AG04450 (cell line): ENCODE results near the gene HOXA11. TPM values are rescaled to one million over a fixed set of nuclear protein-coding genes. Genes with fewer than 3 reads are reported as not detected.

Source experiments
- CTCF ChIA-PET: fragments of 300-600, 350-600 bp; formaldehyde crosslinking; extraction: SDS; loops from one replicate; lab custom pipeline; 2022; ENCODE audit warnings: antibody characterized with exemption, inconsistent platforms; lab: Charles Lee
- POLR2A ChIA-PET: fragments of 350-600 bp; formaldehyde crosslinking; extraction: SDS; loops from one replicate; lab custom pipeline; 2021; ENCODE audit warnings: antibody characterized with exemption, inconsistent platforms; lab: Yijun Ruan, JAX
- DNase-seq: peaks from one replicate; pipeline ENCODE4 v3.0.0-alpha.2; 2011; ENCODE audit warnings: low read depth, low spot score
- H3K27ac ChIP-seq: one replicate; pipeline ENCODE4 v1.5.1; 2012; ENCODE audit warnings: low read depth, low read length, control low read depth
- H3K27me3 ChIP-seq: one replicate; pipeline ENCODE4 v1.6.0; 2012; ENCODE audit warnings: low read length; ENCODE audit not compliant: control insufficient read depth, insufficient read depth
- H3K4me3 ChIP-seq: 2 replicates; pipeline ENCODE4 v1.5.1; 2011; ENCODE audit warnings: mild to moderate bottlenecking, low read depth, low read length, control low read depth
- H3K9me3 ChIP-seq: 2 replicates; pipeline ENCODE4 v1.5.1; 2012; ENCODE audit warnings: low read length; ENCODE audit not compliant: control insufficient read depth, insufficient read depth
- polyA plus RNA-seq: library from polyadenylated mRNA; depleted of rRNA; stranded (reverse); fragments of >200 nt; gene quantifications from 2 replicates; pipeline ENCODE4 v1.2.3, GENCODE V29; 2011
- TF ChIP-seq, protein P1 (sequence below): IDR thresholded peaks from 2 replicates; pipeline ENCODE4 v1.5.1; 2011; ENCODE audit warnings: low read depth, low read length, control low read depth, inconsistent platforms

Gene HOXA11
- polyA plus RNA-seq, 1 experiment: 0.04 TPM

DNA sequence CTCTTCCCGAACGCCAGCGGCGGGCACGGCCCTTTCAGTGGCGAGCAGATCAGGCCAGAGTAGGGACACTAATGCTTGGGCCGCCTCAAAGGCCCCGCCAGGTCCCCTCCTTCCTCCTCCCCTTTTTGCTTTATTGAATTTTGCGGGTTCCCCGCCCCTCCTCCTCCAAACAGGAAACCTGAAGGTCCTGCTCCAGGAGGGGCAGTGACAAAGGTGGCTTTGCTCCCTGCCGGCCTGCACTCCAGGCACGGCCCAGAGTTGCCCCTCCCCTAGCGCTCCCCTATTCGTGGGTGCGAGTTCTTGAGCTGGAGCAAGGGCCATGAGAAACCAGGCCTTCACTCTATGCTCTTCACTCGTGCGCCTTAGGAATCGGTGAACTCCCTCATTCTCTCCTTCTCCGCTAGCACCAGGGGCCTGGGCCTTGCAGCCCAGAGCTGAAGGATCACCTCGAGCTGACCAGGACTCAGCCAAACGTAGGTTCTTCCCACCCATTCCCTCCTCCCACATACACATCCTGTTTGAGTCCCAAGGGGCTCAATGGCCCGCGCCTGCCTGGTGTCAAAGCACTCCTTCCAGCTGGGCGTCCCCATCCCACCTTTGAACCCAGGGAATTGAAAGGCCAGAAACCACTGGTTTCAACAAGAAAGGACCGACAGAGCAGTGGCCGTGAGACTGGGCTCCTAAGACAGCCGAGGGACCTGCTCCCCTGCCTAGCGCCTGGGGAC, 36.8 kb downstream of the HOXA11 start:
- peak overlapping the region; percentile 73 for H3K4me3 ChIP-seq

DNA sequence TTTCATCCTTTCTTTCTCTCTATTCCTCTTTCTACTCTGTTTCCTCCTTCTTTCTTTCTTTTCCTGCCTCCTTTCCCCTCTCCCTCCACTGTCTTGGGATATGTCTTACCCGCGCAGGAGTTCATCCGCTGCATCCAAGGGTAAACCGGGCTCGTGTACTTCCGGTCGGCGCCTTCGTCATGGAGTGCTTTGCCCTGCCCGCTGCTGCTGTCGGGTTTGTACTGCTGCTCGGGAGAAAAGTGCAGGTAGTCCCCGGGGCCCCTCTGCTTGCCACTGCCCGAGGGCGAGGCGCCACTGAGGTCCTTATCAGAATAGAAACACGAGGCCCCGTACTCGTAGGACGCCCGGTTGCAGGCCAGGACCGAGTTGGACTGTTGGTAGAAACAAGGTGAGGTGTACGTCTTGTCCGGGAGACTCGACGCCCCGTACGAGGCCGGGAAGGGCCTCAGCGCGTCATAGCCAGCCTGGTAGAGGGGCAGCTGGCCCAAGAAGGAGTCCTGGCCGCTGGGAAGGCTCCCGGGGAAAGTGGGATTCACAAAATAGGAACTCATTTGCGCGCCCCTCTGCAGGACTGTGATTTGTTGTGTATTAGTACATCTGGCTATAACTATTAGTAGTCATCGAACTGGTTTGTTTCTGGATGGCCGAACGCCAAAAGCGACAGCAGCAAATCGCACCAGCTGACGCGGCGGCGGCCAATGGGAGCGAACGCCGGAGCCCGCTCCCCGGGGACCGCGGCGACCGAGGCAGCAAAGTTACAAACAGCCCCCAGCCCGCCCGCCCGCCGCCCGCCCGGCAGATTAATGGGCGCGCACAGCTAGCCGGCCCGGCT, 37.6 kb downstream of the HOXA11 start, which contains the start of gene HOXA6:
HOXA6 (minus strand) TSS at position 576 of the 832 bp plus-strand sequence; CDS start at position 551, 25 bp downstream.
- POLR2A ChIA-PET: interaction anchor here (1.0 kb wide), 1 partner anchor 8 kb away, joined by 3 read pairs; no protein-coding TSS in a partner anchor
- H3K4me3 ChIP-seq: peak within 1 kb of the TSS; percentile 73

More for the DNA sequence above, 36.8 kb downstream of the HOXA11 start:
- Histone ChIP-seq H3K27ac (peak overlapping the region; percentile 90), H3K9me3 (peaks cover 2% of the 10 kb centered on the region; the same call in 1 of the 2 replicates), H3K27me3 (no peaks in the 10 kb centered on the region)
- TF ChIP-seq, protein P1, sequence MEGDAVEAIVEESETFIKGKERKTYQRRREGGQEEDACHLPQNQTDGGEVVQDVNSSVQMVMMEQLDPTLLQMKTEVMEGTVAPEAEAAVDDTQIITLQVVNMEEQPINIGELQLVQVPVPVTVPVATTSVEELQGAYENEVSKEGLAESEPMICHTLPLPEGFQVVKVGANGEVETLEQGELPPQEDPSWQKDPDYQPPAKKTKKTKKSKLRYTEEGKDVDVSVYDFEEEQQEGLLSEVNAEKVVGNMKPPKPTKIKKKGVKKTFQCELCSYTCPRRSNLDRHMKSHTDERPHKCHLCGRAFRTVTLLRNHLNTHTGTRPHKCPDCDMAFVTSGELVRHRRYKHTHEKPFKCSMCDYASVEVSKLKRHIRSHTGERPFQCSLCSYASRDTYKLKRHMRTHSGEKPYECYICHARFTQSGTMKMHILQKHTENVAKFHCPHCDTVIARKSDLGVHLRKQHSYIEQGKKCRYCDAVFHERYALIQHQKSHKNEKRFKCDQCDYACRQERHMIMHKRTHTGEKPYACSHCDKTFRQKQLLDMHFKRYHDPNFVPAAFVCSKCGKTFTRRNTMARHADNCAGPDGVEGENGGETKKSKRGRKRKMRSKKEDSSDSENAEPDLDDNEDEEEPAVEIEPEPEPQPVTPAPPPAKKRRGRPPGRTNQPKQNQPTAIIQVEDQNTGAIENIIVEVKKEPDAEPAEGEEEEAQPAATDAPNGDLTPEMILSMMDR: no peak
- DNase-seq: no peak
- ChIA-PET CTCF (interaction anchor here (0.6 to 5.6 kb wide), 7 partner anchors 9 to 779 kb away, joined by 3 to 24 read pairs (median 8); partner anchors contain the start of gene HOXA7), POLR2A (interaction anchor here (1.0 kb wide), 1 partner anchor 9 kb away, joined by 3 read pairs; no protein-coding TSS in a partner anchor)

DNA sequence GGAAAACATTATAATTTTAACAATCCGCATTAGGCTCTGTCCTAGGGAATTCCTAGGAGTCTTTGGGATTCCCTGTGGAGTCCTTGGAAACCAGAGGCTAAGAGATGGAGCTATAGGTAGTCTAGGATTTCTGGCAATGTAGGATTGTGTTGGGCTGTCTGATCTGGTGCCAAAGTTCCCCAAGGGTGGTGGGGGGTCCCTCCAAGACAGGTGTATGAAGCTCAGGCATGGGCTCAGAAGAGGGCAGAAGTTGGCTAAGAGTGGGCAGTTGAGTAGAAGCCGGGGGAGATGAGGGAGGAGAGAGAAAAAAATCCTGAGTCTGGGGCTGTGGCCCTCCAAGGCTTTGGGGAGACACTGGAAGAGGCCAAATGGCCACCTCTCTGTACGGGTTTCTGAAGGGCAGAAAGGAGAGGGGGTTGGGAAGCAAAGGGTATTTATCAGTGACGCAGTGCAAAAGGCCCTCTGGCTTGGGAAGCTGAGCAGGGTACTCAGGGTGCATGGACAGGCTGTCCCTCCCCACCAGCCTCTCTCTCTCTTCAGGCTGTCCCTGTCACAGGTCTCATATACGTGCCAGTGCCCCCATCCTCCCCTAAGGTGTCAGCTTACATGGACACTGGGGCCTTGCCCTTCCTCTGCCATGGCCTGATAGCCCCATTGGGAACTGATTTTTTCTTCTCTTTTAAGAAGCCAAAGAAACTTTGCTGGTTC, 38.4 kb downstream of the HOXA11 start:
- Histone ChIP-seq H3K4me3 (peak overlapping the region; percentile 73), H3K27me3 (no peaks in the 10 kb centered on the region), H3K27ac (peak overlapping the region; percentile 90), H3K9me3 (no peaks in the 10 kb centered on the region; the same call in 1 of the 2 replicates)
- DNase-seq: no peak
- TF ChIP-seq, protein P1: no peak
- POLR2A ChIA-PET: no interaction called here
- CTCF ChIA-PET: interaction anchor here (0.6 to 7.8 kb wide), 3 partner anchors 292 to 777 kb away, joined by 4 to 93 read pairs (median 24); no protein-coding TSS in a partner anchor

More for the DNA sequence above, 37.6 kb downstream of the HOXA11 start, which contains the start of gene HOXA6:
- H3K27ac ChIP-seq: peak within 1 kb of the TSS; percentile 90
- TF ChIP-seq, protein P1: no peak
- peaks cover 2% of the 10 kb centered on the region; the same call in 1 of the 2 replicates for H3K9me3 ChIP-seq
- no peaks in the 10 kb centered on the region for H3K27me3 ChIP-seq
- no peak for DNase-seq
- CTCF ChIA-PET: interaction anchor here (0.6 to 5.6 kb wide), 6 partner anchors 9 to 778 kb away, joined by 3 to 24 read pairs (median 6); partner anchors contain the start of gene HOXA7

DNA sequence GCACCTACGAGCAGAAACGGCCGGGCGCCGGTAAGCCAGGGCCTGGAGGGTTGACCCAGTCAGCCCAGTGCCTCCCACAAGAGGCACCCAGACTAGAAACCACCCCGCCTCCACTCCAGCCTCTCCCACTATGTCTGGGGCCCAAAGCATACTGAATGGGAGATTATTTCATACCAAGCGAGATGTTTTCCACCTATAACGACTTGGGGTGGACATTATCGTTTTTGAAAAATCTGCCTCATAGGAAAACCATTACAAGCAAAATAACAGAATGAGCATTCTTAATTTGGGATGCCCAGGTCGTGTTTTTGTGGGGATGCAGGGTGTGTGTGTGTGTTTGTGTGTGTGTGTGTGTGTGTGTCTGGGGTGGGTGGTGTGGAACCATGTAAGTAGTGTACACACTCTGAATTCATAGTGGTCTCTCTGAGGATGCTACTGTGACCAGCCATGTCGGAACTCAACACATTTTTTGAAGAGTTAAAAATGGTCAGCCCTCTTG, 39.1 kb downstream of the HOXA11 start:
- ChIA-PET POLR2A (interaction anchor here (0.6 to 3.3 kb wide), 4 partner anchors 11 to 40 kb away, joined by 3 to 21 read pairs (median 4); partner anchors contain the start of gene HOXA7), CTCF (interaction anchor here (1.0 to 7.8 kb wide), 8 partner anchors 9 to 1253 kb away, joined by 3 to 93 read pairs (median 13); no protein-coding TSS in a partner anchor)
- TF ChIP-seq, protein P1: no peak
- Histone ChIP-seq H3K9me3 (no peaks in the 10 kb centered on the region; the same call in 1 of the 2 replicates), H3K27me3 (no peaks in the 10 kb centered on the region), H3K27ac (peak overlapping the region; percentile 93), H3K4me3 (peak overlapping the region; percentile 58)
- no peak for DNase-seq
